ENCODE data around the gene UBE2O.

DNA sequence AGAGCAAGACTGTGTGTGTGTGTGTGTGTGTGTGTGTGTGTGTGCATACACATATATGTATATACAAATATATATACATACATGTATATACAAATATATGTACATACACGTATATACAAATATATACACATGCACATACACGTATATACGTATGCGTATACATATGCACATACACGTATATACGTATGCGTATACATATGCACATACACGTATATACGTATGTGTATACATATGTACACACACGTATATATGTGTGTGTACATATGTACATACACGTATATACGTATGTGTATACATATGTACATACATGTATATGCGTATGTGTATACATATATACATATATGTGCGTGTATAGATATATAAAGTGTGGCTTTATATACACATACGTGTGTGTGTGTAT lies 37.2 kb downstream of the UBE2O start:
- TF ChIP-seq, protein P1, sequence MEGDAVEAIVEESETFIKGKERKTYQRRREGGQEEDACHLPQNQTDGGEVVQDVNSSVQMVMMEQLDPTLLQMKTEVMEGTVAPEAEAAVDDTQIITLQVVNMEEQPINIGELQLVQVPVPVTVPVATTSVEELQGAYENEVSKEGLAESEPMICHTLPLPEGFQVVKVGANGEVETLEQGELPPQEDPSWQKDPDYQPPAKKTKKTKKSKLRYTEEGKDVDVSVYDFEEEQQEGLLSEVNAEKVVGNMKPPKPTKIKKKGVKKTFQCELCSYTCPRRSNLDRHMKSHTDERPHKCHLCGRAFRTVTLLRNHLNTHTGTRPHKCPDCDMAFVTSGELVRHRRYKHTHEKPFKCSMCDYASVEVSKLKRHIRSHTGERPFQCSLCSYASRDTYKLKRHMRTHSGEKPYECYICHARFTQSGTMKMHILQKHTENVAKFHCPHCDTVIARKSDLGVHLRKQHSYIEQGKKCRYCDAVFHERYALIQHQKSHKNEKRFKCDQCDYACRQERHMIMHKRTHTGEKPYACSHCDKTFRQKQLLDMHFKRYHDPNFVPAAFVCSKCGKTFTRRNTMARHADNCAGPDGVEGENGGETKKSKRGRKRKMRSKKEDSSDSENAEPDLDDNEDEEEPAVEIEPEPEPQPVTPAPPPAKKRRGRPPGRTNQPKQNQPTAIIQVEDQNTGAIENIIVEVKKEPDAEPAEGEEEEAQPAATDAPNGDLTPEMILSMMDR (IDR thresholded peaks at IDR 0.05; ENCODE audit: low read length) = no peak
- TF ChIP-seq EZH2 (optimal IDR thresholded peaks at IDR 0.05; ENCODE audit: low read depth, low read length) (no peak), EZH2phosphoT487 (IDR thresholded peaks at IDR 0.05; ENCODE audit: low read length) (no peak)

All from MM.1S (cell line).